ENCODE results near the gene ATAD3C.
"Not testable (repeated sequence)": the region's sequence is repeated elsewhere in the genome, so short reads cannot be mapped to it uniquely, and the experiment has no call there.

Gene ATAD3C

DNA sequence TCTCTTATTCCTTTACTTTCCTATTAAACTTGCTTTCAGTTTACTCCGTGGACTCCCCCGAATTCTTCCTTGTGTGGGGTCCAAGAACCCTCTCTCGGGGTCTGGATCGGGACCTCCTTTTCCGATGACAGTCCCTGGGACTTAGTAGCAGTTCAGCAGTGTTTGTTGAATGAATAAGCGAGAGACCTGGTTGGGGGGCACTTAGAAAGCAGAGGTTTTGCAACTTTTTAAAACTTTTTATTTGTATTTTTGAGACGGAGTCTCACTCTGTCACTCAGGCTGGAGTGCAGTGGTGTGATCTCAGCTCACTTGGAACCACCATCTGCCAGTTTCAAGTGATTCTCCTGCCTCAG is 26.3 kb upstream of the ATAD3C start:
- no peaks in the 10 kb centered on the region for H3K36me3 Mint-ChIP-seq (ENCODE audit: low read depth)
- H3K27me3 Mint-ChIP-seq = peaks cover 66% of the 10 kb centered on the region
- no peak overlapping the region for H3K4me3 Mint-ChIP-seq
- H3K4me1 Mint-ChIP-seq (ENCODE audit: low read depth) = peaks cover 5% of the 10 kb centered on the region
- intact Hi-C loops (cut with micrococcal nuclease) = no loop called here
- H3K27ac Mint-ChIP-seq = no peak overlapping the region
- H3K9me3 Mint-ChIP-seq = no peaks in the 10 kb centered on the region

DNA sequence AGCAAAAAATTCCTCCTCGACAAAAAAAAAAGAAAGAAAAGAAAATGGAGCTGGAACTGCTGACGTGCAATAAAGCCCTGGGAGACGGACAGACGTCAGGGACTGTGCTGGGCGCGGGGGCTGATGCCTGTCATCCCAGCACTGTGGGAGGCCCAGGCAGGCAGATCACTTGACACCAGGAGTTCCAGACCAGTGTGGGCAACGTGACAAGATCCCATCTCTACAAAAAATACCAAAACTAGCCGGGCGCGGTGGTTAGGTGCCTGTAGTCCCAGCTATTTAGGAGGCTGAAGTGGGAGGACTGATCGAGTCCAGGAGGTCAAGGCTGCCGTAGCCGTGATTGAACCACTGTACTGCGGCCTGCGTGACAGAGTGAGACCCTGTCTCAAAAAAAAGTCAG is 24.8 kb upstream of the ATAD3C start:
- intact Hi-C loops (cut with micrococcal nuclease) = no loop called here
- no peaks in the 10 kb centered on the region for H3K36me3 Mint-ChIP-seq (ENCODE audit: low read depth)
- no peak overlapping the region for H3K27ac Mint-ChIP-seq
- peaks cover 5% of the 10 kb centered on the region for H3K4me1 Mint-ChIP-seq (ENCODE audit: low read depth)
- H3K9me3 Mint-ChIP-seq = no peaks in the 10 kb centered on the region
- no peak overlapping the region for H3K4me3 Mint-ChIP-seq
- H3K27me3 Mint-ChIP-seq = peaks cover 71% of the 10 kb centered on the region

DNA sequence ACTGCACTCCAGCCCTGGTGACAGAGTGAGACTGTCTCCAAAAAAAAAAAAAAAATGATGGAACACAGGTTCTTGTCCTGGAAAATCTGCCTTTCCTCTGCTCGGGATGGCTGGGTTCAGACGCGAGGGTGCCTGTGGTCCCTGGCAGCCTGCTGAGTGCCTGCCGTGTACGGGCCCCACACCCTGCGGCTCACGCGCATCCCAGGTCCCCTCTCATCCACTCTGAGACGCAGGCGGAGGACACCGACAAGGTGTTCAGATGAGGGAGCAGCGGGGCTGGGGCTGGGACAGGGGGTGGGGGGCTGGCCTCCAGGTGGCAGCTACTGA is 24.1 kb upstream of the ATAD3C start:
- intact Hi-C loops (cut with micrococcal nuclease) = no loop called here
- peaks cover 77% of the 10 kb centered on the region for H3K27me3 Mint-ChIP-seq
- H3K4me3 Mint-ChIP-seq = no peak overlapping the region
- no peak overlapping the region for H3K27ac Mint-ChIP-seq
- no peaks in the 10 kb centered on the region for H3K9me3 Mint-ChIP-seq
- H3K36me3 Mint-ChIP-seq (ENCODE audit: low read depth) = no peaks in the 10 kb centered on the region
- peaks cover 5% of the 10 kb centered on the region for H3K4me1 Mint-ChIP-seq (ENCODE audit: low read depth)

DNA sequence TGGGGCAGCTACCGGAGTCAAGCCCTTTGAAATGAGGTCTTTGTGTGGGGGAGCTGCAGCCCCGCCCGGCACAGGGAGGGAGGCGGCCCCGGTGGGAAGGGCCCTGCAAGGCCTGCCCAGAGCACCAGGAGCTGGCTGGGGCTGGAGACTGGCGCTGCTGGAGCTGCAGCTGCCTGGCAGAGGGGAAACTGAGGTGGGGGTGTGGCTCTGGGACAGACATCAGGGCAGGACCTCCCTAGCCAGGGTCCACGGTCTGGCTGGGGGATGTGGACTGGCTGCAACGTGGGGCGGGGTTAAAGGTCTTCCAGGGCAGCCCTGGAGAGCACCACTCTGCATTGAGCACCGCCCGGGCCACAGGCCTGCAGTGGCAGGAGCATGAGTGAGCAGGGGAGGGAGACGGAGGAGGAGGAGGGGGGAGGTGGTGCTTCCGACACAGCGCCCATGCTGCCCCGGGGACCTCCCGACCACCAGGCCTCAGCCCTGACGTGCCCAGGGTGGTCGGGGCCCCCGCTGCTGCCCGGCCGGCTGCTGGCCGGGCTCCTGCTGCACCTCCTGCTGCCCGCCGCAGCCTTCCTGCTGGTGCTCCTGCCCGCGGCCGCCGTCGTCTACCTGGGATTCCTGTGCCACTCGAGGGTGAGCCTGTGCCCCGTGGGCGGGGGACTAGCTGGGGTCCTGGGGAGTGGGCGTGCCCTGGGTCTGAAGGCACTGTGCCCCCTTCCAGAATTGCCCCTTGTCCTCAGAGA is 23.6 kb upstream of the ATAD3C start:
- Mint-ChIP-seq H3K4me3 (no peak overlapping the region), H3K27me3 (peaks cover 78% of the 10 kb centered on the region), H3K27ac (no peak overlapping the region)

DNA sequence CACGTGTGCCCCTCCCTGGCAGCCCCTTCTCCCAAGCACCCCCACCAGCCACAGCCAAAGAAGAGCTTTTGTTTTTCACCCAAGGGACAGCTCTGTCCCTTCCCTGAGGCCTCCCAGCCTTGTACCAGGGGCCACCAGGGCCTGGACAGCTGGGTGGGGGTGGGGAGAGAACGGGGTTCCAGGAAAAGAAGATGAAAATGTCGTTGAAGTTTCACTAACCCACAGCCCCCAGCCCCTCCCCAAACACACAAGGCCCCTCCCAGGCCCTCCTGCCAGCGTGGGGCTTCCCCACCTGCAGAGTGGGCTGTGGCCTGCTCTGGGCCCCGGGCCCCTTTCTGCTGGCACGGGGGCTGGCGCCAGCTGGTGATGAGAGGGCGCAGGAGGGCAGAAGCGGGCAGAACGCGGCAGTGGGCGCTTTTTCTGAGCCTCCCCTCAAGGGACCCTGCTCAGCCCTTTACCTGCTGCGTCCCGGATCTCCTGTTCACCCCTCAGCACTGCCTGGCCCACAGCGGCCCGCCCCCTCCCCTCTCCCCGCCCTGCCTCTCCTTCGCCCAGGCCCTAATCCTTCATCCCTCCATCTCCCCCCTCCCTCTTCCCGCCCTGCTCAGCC is 22.9 kb upstream of the ATAD3C start:
- H3K27me3 Mint-ChIP-seq = peaks cover 78% of the 10 kb centered on the region
- no peaks in the 10 kb centered on the region for H3K36me3 Mint-ChIP-seq (ENCODE audit: low read depth)
- H3K4me3 Mint-ChIP-seq = no peak overlapping the region
- H3K9me3 Mint-ChIP-seq = no peaks in the 10 kb centered on the region
- intact Hi-C loops (cut with micrococcal nuclease) = no loop called here
- no peak overlapping the region for H3K27ac Mint-ChIP-seq
- H3K4me1 Mint-ChIP-seq (ENCODE audit: low read depth) = no peaks in the 10 kb centered on the region

More for the DNA sequence above, 23.6 kb upstream of the ATAD3C start:
- intact Hi-C loops (cut with micrococcal nuclease) = no loop called here
- Mint-ChIP-seq H3K4me1 (ENCODE audit: low read depth) (peaks cover under 1% of the 10 kb centered on the region), H3K36me3 (ENCODE audit: low read depth) (no peaks in the 10 kb centered on the region), H3K9me3 (no peaks in the 10 kb centered on the region)

DNA sequence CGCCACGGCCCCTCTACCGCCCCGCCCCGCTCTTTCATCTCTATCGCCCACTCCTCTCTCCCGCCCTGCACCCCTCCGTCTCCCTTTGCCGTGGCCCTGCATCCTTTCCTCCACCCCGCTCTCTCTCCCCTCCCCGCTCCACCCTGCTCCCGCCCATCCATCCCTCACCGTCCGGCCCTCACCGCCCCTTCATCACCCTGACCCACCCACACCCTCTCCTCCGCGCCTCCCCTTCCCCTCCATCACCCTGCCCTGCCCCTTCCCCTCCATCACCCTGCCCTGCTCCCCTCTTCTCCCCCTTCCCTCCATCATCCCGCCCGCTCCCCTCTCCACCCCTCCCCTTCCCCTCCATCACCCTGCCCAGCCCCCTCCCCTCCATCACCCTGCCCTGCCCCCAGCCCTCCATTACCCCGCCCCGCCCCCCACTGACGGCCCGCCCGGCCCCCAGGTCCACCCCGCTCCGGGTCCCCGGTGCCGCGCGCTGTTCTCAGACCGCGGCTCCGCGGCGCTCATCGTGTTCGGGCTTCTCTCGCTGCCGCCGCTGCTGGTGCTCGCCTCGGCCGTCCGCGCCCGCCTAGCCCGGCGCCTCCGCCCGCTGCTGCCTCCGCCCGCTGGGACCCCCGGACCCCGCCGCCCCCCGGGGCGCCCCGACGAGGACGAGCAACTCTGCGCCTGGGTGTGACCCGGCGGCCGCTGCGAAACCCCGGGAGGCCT is 22.2 kb upstream of the ATAD3C start:
- Mint-ChIP-seq H3K9me3 (no peaks in the 10 kb centered on the region), H3K27me3 (peaks cover 78% of the 10 kb centered on the region), H3K27ac (no peak overlapping the region), H3K36me3 (ENCODE audit: low read depth) (no peaks in the 10 kb centered on the region), H3K4me3 (no peak overlapping the region), H3K4me1 (ENCODE audit: low read depth) (no peaks in the 10 kb centered on the region)
- intact Hi-C loops (cut with micrococcal nuclease) = no loop called here

DNA sequence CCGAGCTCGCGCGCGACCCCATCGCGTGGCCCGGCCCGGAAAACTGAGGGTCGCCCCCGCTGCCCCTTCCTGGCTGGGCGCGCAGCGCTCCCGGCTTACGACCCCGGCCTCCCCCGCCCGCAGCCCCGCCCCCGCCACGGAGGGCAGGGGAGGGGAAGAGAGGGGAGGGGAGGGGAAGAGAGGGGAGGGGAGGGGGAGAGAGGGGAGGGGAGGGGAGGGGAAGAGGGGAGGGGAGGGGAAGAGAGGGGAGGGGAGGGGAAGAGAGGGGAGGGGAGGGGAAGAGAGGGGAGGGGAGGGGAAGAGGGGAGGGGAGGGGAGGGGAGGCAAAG is 21.7 kb upstream of the ATAD3C start:
- no peaks in the 10 kb centered on the region for H3K4me1 Mint-ChIP-seq (ENCODE audit: low read depth)
- H3K27me3 Mint-ChIP-seq = peaks cover 78% of the 10 kb centered on the region
- no peak overlapping the region for H3K27ac Mint-ChIP-seq
- intact Hi-C loops (cut with micrococcal nuclease) = no loop called here
- no peaks in the 10 kb centered on the region for H3K9me3 Mint-ChIP-seq
- H3K4me3 Mint-ChIP-seq = no peak overlapping the region
- H3K36me3 Mint-ChIP-seq (ENCODE audit: low read depth) = no peaks in the 10 kb centered on the region

DNA sequence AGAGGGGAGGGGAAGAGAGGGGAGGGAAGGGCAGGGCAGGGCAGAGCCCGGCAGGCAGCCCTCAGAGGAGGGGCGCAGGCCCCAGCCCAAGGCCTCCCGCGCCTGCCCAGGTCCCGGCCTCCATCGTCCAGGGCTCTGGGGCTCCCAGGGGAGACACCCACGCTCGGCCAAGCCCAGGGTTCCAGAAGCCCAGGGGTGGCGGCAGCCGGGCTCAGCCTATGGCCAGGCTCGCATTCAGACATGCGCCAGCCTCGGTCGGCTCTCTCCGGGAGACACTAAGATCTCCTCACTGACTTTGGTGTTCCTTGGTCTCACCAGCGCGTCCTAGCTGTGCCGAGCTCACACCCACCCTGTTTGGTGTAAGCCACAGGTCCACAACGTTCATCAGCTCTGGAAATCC is 21.3 kb upstream of the ATAD3C start:
- H3K27me3 Mint-ChIP-seq = peaks cover 79% of the 10 kb centered on the region
- no peaks in the 10 kb centered on the region for H3K4me1 Mint-ChIP-seq (ENCODE audit: low read depth)
- H3K36me3 Mint-ChIP-seq (ENCODE audit: low read depth) = no peaks in the 10 kb centered on the region
- H3K9me3 Mint-ChIP-seq = no peaks in the 10 kb centered on the region
- H3K27ac Mint-ChIP-seq = no peak overlapping the region
- H3K4me3 Mint-ChIP-seq = no peak overlapping the region
- intact Hi-C loops (cut with micrococcal nuclease) = no loop called here

DNA sequence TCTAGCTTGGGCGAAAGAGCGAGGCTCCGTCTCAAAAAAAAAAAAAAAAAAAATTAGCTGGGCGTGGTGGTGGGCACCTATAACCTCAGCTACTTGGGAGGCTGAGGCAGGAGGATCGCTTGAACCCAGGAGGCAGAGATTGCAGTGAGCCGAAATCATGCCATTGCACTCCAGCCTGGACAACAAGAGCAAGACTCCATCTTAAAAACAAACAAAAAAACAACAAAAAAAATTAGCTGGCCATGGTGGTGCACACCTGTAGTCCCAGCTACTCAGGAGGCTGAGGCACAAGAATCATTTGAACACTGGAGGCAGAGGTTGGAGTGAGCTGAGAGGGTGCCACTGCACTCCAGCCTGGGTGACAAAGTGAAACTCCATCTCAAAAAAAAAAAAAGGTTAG is 20.5 kb upstream of the ATAD3C start:
- H3K4me1 Mint-ChIP-seq (ENCODE audit: low read depth); H3K4me3 Mint-ChIP-seq; H3K9me3 Mint-ChIP-seq; intact Hi-C loops (cut with micrococcal nuclease); H3K27ac Mint-ChIP-seq; H3K36me3 Mint-ChIP-seq (ENCODE audit: low read depth): not testable (repeated sequence)
- H3K27me3 Mint-ChIP-seq = peaks cover 87% of the 10 kb centered on the region

DNA sequence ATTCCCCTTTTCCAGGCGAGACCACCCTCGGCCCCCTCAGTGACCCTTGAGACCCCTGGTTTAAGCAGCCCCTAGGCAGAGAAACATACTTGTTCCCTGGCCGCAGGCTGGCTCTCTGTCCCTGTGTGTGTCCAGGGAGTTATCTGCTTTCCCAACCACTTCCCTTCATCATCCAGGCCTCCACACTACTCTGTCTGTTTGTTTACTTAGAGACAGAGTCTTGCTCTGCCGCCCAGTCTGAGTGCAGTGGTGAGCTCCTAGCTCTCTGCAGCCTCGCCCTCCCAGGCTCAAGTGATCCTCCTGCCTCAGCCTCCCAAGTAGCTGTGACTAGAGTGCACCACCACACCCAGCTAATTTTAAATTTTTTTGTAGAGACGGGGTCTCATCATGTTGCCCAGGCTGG is 19.8 kb upstream of the ATAD3C start:
- H3K9me3 Mint-ChIP-seq = no peaks in the 10 kb centered on the region
- peaks cover 92% of the 10 kb centered on the region for H3K27me3 Mint-ChIP-seq
- no peak overlapping the region for H3K4me3 Mint-ChIP-seq
- H3K27ac Mint-ChIP-seq = no peak overlapping the region
- H3K4me1 Mint-ChIP-seq (ENCODE audit: low read depth) = peaks cover 14% of the 10 kb centered on the region
- H3K36me3 Mint-ChIP-seq (ENCODE audit: low read depth) = no peaks in the 10 kb centered on the region
- intact Hi-C loops (cut with micrococcal nuclease) = no loop called here

DNA sequence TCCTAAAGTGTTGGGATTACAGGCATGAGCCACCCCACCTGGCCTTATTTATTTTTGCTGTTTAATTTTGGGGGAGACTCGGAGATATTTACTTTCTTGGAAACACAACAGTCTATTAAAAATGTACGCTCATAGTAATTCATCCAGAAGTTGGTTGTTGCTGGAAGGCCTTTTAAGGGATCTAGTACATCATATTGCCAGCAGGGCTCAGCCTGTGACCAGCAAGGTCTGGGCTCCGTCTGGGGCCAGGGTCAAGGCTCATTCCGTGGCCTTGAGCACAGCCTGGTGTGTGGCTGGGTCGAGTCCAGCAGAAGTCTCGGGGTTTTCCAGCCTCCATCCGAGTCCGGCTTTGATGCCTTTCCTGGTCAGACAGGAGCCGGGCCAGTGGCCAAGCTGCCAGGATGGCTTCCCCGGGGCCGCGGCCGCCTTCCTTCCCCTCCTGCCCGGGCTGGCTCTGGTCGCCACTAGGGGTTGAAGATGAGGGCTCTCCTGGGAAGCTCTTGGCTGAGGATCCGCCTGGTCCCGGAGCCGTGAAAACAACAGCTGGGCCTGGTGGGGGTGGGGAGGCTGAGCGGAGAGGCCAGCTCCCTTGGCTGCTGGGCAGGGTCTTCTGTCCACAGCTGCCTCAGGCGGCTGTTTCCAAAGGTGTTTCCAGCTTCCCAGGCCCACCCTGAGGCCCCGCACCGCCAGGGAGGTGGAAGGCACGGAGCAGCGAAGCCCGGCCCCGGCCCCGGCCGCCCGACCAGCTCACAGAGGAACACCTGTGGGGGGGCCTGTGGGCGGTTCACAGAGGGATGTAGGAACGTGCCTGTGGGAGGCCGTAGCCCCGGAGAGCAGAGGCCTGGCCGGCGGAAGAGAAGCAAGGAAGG is 19.1 kb upstream of the ATAD3C start:
- peaks cover 93% of the 10 kb centered on the region for H3K27me3 Mint-ChIP-seq
- H3K36me3 Mint-ChIP-seq (ENCODE audit: low read depth) = no peaks in the 10 kb centered on the region
- intact Hi-C loops (cut with micrococcal nuclease) = no loop called here
- H3K4me1 Mint-ChIP-seq (ENCODE audit: low read depth) = peaks cover 20% of the 10 kb centered on the region
- no peak overlapping the region for H3K27ac Mint-ChIP-seq
- no peak overlapping the region for H3K4me3 Mint-ChIP-seq
- no peaks in the 10 kb centered on the region for H3K9me3 Mint-ChIP-seq

DNA sequence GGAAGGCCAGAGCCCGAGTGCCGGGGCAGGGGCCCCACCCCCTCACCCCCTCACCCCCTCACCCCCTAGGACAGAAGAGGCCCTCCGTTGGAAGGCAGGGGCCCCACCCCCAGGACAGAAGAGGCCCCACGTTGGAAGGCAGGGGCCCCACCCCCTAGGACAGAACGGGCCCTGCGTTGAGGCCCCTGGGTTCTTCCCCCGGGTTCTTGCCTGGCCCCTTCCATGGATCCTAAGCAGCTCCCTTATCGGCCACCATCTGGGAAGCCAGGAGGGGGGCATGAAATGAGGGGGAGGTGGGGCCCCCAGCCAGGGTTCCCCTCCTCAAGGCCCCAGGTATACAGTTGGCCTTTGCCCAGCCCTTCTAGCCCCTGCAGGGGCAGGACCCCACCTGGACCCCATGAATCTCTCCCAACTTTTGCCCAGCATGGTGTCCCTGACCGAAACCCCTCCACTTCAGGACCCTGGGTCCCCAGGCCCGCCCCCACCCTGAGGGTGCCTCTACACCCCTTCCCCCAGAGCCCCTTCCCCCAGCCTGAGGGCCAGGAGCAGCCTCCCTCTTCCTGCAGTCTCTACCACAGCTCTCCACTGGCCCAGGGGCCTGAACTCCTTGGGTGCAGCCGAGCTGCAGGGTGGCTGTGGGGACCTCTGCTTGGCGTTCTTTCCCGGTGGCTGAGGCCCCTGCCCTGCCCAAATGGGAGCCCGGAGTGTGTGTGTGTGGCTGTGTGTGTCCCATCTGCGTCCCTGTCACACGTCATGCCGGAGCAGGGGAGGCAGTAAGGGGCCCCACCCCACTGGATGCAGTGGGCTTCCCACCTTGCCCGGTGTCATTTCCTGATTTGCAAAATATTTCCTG is 18.3 kb upstream of the ATAD3C start:
- H3K4me3 Mint-ChIP-seq = no peak overlapping the region
- no peak overlapping the region for H3K27ac Mint-ChIP-seq
- H3K4me1 Mint-ChIP-seq (ENCODE audit: low read depth) = peaks cover 23% of the 10 kb centered on the region
- intact Hi-C loops (cut with micrococcal nuclease) = no loop called here
- H3K27me3 Mint-ChIP-seq = peaks cover 88% of the 10 kb centered on the region
- no peaks in the 10 kb centered on the region for H3K9me3 Mint-ChIP-seq
- no peaks in the 10 kb centered on the region for H3K36me3 Mint-ChIP-seq (ENCODE audit: low read depth)

DNA sequence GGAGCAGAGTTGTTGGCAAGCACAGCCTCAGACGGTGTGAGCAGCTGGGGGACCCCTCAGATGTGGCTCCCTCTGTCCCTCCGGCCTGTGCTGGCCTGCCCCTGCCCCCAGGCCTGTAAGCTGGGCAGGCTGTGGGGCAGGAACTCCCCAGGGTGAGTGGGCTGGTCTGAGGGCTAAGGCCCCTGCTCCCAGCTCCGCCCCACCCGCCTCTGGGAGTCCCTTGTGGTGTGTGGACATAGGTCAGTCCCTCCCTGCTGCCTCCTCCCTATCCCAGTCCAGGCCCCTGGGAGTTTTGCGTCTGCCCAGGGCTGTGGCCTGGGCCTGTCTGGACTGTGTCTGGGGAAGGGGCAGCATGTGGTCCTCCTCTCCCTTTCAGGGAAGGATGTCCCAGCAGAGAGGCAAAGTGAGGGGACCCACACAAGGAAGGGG is 17.6 kb upstream of the ATAD3C start:
- no peak overlapping the region for H3K27ac Mint-ChIP-seq
- H3K9me3 Mint-ChIP-seq = no peaks in the 10 kb centered on the region
- intact Hi-C loops (cut with micrococcal nuclease) = no loop called here
- H3K27me3 Mint-ChIP-seq = peaks cover 88% of the 10 kb centered on the region
- H3K4me1 Mint-ChIP-seq (ENCODE audit: low read depth) = peaks cover 27% of the 10 kb centered on the region
- no peak overlapping the region for H3K4me3 Mint-ChIP-seq
- no peaks in the 10 kb centered on the region for H3K36me3 Mint-ChIP-seq (ENCODE audit: low read depth)

Measured in dendritic cell treated with granulocyte-macrophage colony-stimulating factor and Interleukin-4, amounts not matched to agents 40 ng/mL and 50 ng/mL, for 4 days (primary cell).